HG03039 (cell line): ENCODE data around the gene CDX4.
"Not testable (repeated sequence)": the region's sequence is repeated elsewhere in the genome, so short reads cannot be mapped to it uniquely, and the experiment has no call there.

ENCODE experiments used
- ATAC-seq: cut with Tn5 transposase; IDR thresholded peaks from one replicate; pipeline ENCODE4 v1.9.1; 2021; ENCODE audit warnings: mild to moderate bottlenecking, moderate library complexity; ENCODE audit not compliant: unreplicated experiment

The CDX4 gene, protein sequence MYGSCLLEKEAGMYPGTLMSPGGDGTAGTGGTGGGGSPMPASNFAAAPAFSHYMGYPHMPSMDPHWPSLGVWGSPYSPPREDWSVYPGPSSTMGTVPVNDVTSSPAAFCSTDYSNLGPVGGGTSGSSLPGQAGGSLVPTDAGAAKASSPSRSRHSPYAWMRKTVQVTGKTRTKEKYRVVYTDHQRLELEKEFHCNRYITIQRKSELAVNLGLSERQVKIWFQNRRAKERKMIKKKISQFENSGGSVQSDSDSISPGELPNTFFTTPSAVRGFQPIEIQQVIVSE

DNA sequence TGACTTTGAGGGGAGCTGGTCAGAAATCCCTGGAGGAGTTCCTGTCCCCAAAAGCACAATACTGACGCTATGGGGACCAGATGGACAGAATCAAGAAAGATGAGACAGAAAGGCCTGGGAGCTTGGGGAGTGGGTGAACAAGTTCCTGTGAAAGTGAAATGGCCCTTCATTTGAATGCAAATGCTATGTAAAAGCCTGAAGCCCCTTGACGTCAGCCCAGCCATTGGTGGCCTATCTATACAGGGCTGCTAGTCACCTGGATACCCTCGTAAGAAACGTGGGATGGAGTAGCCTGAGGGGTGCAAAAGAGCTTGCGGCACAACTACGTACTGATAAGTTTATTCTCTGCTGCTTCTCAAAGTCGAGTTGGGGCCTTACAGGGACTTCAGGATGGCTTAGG is at the start of gene CDX4:
Gene CDX4 (plus strand): TSS at position 223 of the 400 bp plus-strand sequence. CDS start 201 bp downstream, outside the sequence.
- no peak for ATAC-seq

DNA sequence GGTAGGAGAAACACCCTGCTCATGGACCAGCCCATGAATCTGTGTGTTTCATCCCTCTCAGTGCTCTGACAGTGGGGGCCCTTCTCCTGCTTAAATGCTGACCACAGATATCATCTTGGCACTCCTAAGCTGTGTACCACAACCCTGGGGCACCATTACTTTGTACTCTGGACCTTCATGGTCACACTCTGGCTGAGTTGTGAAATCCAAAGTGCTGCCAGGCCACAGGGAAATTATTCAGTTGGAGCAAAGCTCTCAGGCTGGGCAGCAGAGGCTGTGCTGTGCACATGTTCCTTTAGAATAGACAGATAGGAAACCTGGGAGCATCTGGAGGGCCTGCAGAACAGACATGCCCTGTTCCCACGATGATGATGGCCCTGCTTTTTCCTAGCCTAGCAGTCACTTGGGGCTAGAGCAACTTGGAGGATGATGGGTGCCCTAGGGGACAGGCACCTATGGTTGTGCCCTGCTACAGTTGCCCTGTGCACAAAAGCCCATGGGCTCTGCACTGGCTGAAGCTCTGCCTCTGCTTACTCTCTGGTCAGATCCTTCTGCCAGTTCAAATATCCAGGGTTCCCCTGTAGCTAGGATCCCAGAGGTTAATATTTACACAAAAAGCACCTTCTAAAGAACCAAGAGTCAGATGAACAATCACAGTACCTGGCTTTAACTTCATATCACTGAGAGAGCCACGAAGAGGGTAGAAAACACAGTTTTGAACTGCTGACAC is 48.5 kb upstream of the CDX4 start:
- no peak for ATAC-seq

GRCh38 chrX:73400136-73400748 is 46.6 kb upstream of the CDX4 start:
- no peak for ATAC-seq

- no peak for ATAC-seq
Observed at GRCh38 chrX:73401591-73402266, 45.1 kb upstream of the CDX4 start.

- ATAC-seq, result no peak
Observed at GRCh38 chrX:73412930-73413329, 33.9 kb upstream of the CDX4 start.

DNA sequence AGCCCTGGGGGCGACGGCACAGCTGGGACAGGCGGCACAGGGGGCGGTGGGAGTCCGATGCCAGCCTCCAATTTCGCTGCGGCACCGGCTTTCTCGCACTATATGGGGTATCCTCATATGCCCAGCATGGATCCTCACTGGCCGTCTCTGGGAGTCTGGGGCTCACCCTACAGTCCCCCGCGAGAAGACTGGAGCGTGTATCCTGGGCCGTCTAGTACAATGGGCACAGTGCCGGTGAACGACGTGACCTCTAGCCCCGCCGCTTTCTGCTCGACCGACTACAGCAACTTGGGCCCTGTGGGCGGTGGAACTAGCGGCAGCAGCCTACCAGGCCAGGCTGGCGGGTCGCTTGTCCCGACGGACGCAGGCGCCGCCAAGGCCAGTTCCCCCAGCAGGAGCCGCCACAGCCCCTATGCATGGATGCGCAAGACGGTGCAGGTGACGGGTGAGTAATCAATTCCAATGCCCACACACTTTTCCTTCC is 500 bp downstream of the CDX4 start:
- no peak for ATAC-seq

- ATAC-seq, result no peak
Observed at GRCh38 chrX:73448379-73448778, 1.5 kb downstream of the CDX4 start.

GRCh38 chrX:73455171-73455570 is 8.3 kb downstream of the CDX4 start:
- ATAC-seq, result no peak

GRCh38 chrX:73457306-73457705 is 10.5 kb downstream of the CDX4 start:
- no peak for ATAC-seq

DNA sequence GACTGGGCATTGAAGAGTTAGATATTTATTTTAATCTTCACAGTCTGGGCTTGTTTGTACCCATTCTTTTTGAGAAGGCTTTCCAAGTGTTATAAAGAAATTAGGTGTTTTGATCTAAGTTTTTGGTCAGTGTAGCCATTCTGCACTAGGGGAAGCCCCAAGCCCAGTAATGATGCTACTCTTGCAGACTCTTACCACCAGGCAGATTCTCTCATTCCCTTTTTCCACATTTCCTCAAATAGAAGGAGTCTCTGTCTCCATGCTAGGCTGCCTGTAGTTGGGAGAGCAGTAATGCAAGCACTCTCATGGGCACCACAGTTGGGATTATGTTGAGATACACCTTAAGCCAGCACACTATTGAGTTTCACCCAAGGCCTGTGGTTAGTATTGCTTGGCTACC is 21.5 kb downstream of the CDX4 start:
- no peak for ATAC-seq

- no peak for ATAC-seq
Observed at GRCh38 chrX:73478961-73479360, 32.1 kb downstream of the CDX4 start.

DNA sequence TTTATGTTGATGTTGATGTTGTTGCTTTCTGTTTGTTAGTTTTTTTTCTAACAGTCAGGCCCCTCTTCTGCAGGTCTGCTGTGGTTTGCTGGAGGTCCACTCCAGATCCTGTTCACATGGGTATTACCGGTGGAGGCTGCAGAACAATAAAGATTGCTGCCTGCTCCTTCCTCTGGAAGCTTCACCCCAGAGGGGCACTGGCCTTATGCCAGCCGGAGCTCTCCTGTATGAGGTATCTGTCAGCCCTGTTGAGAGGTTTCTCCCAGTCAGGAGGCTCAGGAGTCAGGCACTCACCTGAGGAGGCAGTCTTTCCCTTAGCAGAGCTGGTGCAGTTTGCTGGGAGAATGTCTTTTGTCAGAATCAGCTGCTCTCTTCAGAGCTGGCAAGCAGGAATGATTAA is 34.7 kb downstream of the CDX4 start:
- ATAC-seq, result no peak

DNA sequence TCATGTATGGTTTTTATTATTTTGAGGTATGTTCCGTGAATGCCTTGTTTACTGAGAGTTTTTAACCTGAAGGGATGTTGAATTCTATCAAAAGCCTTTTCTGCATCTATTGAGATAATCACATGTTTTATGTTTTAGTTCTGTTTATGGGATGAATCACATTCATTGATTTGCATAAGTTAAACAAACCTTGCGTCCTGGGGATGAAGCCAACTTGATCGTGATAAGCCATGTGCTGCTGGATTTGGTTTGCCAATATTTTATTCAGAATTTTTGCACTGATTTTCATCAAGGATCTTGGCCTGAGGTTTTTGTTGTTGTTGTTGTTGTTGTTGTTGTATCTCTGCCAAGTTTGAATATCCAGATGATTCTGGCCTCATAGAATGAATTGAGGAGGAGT is 43.8 kb downstream of the CDX4 start:
- no peak for ATAC-seq

- ATAC-seq, result not testable (repeated sequence)
Observed at GRCh38 chrX:73492178-73492577, 45.3 kb downstream of the CDX4 start.
